Putamen (tissue), 1 donor: Measurements from ENCODE around the gene TMEFF1.
"Not testable (repeated sequence)": the region's sequence is repeated elsewhere in the genome, so short reads cannot be mapped to it uniquely, and the experiment has no call there.

Experiments
- DNase-seq: peaks from one replicate; pipeline ENCODE4 v3.0.0-alpha.2; 2016; ENCODE audit warnings: low spot score

TMEFF1 gene, protein sequence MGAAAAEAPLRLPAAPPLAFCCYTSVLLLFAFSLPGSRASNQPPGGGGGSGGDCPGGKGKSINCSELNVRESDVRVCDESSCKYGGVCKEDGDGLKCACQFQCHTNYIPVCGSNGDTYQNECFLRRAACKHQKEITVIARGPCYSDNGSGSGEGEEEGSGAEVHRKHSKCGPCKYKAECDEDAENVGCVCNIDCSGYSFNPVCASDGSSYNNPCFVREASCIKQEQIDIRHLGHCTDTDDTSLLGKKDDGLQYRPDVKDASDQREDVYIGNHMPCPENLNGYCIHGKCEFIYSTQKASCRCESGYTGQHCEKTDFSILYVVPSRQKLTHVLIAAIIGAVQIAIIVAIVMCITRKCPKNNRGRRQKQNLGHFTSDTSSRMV

GRCh38 chr9:100472788-100473275, at the start of gene TMEFF1:
TSS of gene TMEFF1 (plus strand) at chr9:100473149. CDS start at chr9:100473545, 396 bp downstream.
- peak; percentile 84 for DNase-seq

- no peak for DNase-seq
Measured at GRCh38 chr9:100425758-100426157, 47.2 kb upstream of the TMEFF1 start.

GRCh38 chr9:100426189-100426529, 46.8 kb upstream of the TMEFF1 start:
- DNase-seq, result no peak

- peak; percentile 55 for DNase-seq
Measured at GRCh38 chr9:100426530-100427365, 46.2 kb upstream of the TMEFF1 start, which contains the start of gene MSANTD3. TSS of gene MSANTD3 (plus strand) at chr9:100427143. CDS start at chr9:100441939, 14,796 bp downstream.

- peak; percentile 70 for DNase-seq
Measured at GRCh38 chr9:100427366-100428263, 45.3 kb upstream of the TMEFF1 start.

DNA sequence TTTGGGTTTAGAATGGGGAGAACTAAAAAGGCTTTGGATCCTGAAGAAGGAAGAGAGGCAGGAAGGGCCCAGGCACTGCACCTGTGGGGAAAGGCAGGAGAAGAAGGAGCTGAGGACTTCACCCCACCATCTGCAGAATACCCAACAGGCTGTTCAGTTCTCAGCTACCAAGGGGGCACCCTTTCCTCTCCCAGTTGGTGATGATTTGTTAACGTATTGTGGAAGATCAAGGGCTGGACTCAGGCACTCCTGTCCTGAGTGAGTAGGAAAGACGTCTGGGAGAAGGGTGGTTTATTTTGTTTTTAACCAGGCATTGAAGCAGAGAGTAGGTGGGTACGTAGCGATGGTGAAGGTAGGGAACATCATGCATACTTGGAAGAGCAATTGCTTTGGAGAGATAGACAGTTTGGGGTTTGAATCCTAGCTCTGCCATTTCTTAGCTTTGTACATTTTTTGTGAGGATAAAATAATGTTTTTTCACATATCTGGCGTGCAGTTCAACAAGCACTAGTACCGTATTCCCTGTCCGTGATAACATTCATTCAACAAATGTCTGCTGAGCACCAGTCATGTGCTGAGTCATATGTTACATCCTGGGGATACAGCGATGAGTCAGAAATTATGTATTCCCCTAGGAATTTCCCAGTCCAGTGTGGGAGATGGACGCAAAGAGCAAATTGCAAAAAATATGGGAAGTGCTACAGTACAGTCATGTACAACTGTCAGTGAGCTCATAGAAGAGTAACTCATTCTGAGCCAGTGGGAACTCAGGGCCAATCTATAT, 43.9 kb upstream of the TMEFF1 start:
- no peak for DNase-seq

GRCh38 chr9:100430286-100430940, 42.5 kb upstream of the TMEFF1 start:
- DNase-seq, result no peak

- DNase-seq, result no peak
Measured at GRCh38 chr9:100431886-100432285, 41.1 kb upstream of the TMEFF1 start.

DNA sequence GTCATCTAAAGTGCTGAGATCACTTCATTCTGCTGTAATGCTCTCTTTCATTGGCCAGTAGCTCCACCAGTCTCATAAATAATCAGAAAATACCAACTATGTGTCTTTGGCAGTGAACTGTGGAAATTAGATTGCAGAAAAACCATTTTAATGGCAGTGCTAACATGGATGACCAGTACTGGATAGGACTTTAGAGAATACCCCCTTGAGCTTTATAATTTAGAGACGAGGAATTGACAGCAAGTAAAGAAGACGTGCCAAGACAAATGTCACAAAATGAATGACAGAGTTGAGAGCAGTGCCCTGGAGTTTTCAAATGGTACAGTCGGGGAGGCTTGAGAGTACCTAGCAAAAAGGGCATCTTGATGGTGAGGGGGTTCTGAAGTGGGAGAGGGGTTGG, 40.2 kb upstream of the TMEFF1 start:
- DNase-seq, result no peak

DNA sequence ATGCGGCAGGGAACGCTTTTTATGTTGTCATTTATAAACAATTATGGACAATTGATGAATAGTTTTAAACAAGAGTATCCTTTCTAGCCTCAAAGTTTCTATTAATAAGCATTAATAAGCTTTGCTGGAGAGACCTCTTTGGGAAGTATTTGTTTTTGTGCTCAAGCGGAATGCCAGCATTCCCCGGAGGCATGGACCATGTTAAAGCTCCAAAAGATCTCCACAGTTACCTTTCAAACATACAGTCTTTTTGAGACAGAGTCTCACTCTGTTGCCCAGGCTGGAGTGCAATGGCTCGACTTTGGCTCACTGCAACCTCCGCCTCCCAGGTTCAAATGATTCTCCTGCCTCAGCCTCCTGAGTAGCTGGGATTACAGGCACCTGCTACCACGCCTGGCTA, 36.4 kb upstream of the TMEFF1 start:
- no peak for DNase-seq

DNA sequence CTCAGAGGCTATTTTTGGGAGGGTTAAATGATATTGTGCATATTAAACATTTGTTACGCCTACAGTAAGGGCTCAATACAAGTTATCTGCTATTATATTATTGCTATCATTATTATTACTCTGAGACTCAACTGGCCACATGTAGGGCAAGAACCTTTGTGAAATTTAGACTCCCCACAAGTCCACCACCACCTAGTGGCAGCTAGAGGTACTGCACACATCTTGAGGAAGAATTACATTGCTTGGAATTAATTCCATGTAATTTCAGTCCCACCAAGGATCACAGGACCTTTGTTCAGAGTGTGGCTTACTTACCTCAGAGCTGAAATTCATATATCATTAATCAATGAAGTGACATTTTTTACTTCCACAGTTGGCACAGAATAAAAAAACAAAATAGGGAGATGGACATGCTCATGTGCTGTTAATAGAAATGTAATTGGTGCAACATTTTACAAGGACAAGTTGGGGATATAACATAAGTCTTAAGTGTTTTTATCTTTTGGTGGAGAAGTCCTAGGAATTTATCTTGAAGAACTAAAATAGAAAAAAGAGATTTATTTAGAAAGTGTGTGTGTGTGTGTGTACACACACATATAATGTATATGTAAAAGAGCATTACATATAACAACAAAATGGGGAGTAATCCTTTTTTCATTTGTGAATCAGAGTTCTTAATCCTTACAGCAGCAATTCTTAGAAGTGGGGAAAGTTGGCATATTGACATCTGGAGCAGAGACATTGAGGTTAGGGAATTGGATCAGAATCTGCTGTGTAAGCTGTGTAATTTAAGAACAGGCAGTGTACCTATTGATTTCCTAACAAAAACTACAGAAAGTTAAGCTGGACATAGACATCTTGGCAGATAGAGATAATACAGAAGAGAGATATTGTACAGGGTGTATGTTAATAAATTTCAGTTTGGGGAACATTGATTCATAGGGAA, 34.8 kb upstream of the TMEFF1 start:
- peak; percentile 55 for DNase-seq

- no peak for DNase-seq
Measured at GRCh38 chr9:100440071-100440470, 32.9 kb upstream of the TMEFF1 start.

- not testable (repeated sequence) for DNase-seq
Measured at GRCh38 chr9:100440487-100440886, 32.5 kb upstream of the TMEFF1 start.

GRCh38 chr9:100441911-100442361, 31.0 kb upstream of the TMEFF1 start:
- no peak for DNase-seq

GRCh38 chr9:100443781-100444768, 28.9 kb upstream of the TMEFF1 start:
- DNase-seq, result no peak

- no peak for DNase-seq
Measured at GRCh38 chr9:100445161-100445902, 27.6 kb upstream of the TMEFF1 start.

DNA sequence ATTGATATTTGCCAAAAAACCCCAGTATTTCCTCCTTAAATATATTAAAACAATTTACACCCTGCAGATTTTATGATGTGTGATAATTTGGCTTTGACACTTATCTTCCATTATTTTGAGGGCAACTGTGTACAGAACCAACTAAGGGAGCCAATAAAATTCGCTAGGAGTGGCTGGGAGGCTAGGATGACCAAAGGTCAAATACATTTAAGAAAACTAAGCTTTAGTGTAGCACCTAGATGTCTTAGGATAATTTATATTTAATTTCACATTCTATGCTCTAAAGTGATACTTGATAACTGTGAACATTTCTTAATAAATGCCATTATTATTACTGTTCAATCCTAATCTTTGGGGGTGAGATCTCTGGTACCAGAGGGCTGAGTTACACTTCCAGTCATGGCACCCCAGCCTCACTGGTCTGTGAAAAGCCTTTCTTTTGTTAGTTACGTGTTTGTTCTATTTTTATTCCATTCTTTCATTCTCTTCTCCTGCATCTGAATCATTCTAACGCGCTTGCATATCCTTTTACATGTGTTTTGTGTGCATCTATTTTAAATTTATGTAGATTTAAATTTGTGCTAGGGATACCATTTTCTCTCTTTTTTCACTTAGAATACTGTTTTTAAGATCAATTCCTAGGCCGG, 26.9 kb upstream of the TMEFF1 start:
- DNase-seq, result no peak
